Stimulated activated CD8-positive, alpha-beta memory T cell treated with anti-CD3 and anti-CD28 coated beads, Interleukin-7, amount 100 ng/mL, for 24 hours (primary cell): ENCODE results near the gene GPR132.
"Not testable (repeated sequence)": the region's sequence is repeated elsewhere in the genome, so short reads cannot be mapped to it uniquely, and the experiment has no call there.

Experiments used
- DNase-seq: peaks from one replicate; pipeline ENCODE4 v3.0.0-alpha.2; 2020; ENCODE audit warnings: low read depth

Gene GPR132

GRCh38 chr14:105065280-105066228 is at the start of gene GPR132:
GPR132 (minus strand) TSS chr14:105065430; CDS start chr14:105055420, 10,010 bp downstream.
- DNase-seq: peak; percentile 63

GRCh38 chr14:105109243-105109642 is 44.0 kb upstream of the GPR132 start:
- DNase-seq: not testable (repeated sequence)

- DNase-seq: no peak
Measured at GRCh38 chr14:105108516-105108864, 43.3 kb upstream of the GPR132 start.

GRCh38 chr14:105107781-105108515 is 42.7 kb upstream of the GPR132 start:
- DNase-seq: no peak

GRCh38 chr14:105107351-105107750 is 42.1 kb upstream of the GPR132 start:
- DNase-seq: no peak

GRCh38 chr14:105105158-105105557 is 39.9 kb upstream of the GPR132 start:
- no peak for DNase-seq

- DNase-seq: no peak
Measured at GRCh38 chr14:105102893-105103292, 37.7 kb upstream of the GPR132 start.

- DNase-seq: no peak
Measured at GRCh38 chr14:105102361-105102870, 37.2 kb upstream of the GPR132 start.

GRCh38 chr14:105100910-105101309 is 35.7 kb upstream of the GPR132 start:
- no peak for DNase-seq

GRCh38 chr14:105099778-105100177 is 34.5 kb upstream of the GPR132 start:
- DNase-seq: no peak

- DNase-seq: no peak
Measured at GRCh38 chr14:105098316-105098715, 33.1 kb upstream of the GPR132 start.

- no peak for DNase-seq
Measured at GRCh38 chr14:105097794-105098127, 32.5 kb upstream of the GPR132 start.

GRCh38 chr14:105096206-105096875 is 31.1 kb upstream of the GPR132 start:
- no peak for DNase-seq

- no peak for DNase-seq
Measured at GRCh38 chr14:105095236-105095805, 30.1 kb upstream of the GPR132 start.

GRCh38 chr14:105094193-105094907 is 29.1 kb upstream of the GPR132 start:
- no peak for DNase-seq

GRCh38 chr14:105093431-105094192 is 28.4 kb upstream of the GPR132 start:
- DNase-seq: peak; percentile 55

- peak; percentile 38 for DNase-seq
Measured at GRCh38 chr14:105093038-105093430, 27.8 kb upstream of the GPR132 start.

- DNase-seq: no peak
Measured at GRCh38 chr14:105092171-105093037, 27.2 kb upstream of the GPR132 start.

- DNase-seq: no peak
Measured at GRCh38 chr14:105091517-105092170, 26.4 kb upstream of the GPR132 start.
